Measurements from ENCODE around the gene WDCP. TPM values are rescaled to one million over a fixed set of nuclear protein-coding genes. Genes with fewer than 3 reads are reported as not detected.
A peak's percentile ranks its signal among the peaks of the same experiment; 100 is the strongest.

The WDCP gene
- total RNA-seq, 1 donor from 2014 or later: 25.9 TPM

DNA sequence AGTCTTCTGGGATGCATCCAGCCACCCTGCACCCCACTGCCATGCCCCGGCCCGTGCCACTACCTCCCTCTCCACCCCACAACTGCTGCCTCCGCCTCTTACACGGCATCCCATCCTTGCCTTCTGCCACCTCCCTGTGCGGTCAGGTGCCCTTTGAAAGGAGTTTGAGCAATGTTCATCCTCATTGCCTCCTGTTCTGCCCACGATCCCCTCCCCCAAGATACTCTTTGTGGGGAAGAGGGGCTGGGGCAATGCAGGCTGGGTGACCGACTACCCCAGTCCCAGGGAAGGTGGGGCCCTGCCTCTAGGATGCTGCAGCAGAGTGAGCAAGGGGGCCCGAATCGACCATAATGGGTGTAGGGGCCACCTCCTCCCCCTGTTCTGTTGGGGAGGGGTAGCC lies 28.9 kb downstream of the WDCP start:
- Histone ChIP-seq H3K27ac (no peak overlapping the region), H3K79me2 (ENCODE audit: low read depth) (no peaks in the 10 kb centered on the region), H3K4me1 (no peaks in the 10 kb centered on the region), H3K4me3 (no peak overlapping the region), H2AFZ (replicated peaks) (no peak overlapping the region), H3F3A (ENCODE audit: low read depth) (no peaks in the 10 kb centered on the region), H3K9me3 (ENCODE audit: low read depth) (no peaks in the 10 kb centered on the region), H3K4me2 (no peak overlapping the region), H3K9ac (peak overlapping the region; percentile 13), H3K27me3 (no peaks in the 10 kb centered on the region), H3K36me3 (no peaks in the 10 kb centered on the region), H4K20me1 (ENCODE audit: low read depth) (no peaks in the 10 kb centered on the region)
- peaks cover 6% of the 10 kb centered on the region for H3K36me3 Mint-ChIP-seq
- peaks cover 7% of the 10 kb centered on the region for H3K4me1 Mint-ChIP-seq
- peaks cover 4% of the 10 kb centered on the region for H3K27me3 Mint-ChIP-seq (ENCODE audit: insufficient read depth, low read depth)
- no peak for TF ChIP-seq EZH2 (IDR thresholded peaks at IDR 0.05)
- no peak for TF ChIP-seq EZH2phosphoT487 (IDR thresholded peaks at IDR 0.05)
- TF ChIP-seq, protein P1, sequence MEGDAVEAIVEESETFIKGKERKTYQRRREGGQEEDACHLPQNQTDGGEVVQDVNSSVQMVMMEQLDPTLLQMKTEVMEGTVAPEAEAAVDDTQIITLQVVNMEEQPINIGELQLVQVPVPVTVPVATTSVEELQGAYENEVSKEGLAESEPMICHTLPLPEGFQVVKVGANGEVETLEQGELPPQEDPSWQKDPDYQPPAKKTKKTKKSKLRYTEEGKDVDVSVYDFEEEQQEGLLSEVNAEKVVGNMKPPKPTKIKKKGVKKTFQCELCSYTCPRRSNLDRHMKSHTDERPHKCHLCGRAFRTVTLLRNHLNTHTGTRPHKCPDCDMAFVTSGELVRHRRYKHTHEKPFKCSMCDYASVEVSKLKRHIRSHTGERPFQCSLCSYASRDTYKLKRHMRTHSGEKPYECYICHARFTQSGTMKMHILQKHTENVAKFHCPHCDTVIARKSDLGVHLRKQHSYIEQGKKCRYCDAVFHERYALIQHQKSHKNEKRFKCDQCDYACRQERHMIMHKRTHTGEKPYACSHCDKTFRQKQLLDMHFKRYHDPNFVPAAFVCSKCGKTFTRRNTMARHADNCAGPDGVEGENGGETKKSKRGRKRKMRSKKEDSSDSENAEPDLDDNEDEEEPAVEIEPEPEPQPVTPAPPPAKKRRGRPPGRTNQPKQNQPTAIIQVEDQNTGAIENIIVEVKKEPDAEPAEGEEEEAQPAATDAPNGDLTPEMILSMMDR (IDR thresholded peaks at IDR 0.05): no peak
- no peak for DNase-seq (ENCODE audit: low spot score)
- no peak overlapping the region for H3K4me3 Mint-ChIP-seq
- H3K27ac Mint-ChIP-seq: no peak overlapping the region
- H3K9me3 Mint-ChIP-seq: no peaks in the 10 kb centered on the region

DNA sequence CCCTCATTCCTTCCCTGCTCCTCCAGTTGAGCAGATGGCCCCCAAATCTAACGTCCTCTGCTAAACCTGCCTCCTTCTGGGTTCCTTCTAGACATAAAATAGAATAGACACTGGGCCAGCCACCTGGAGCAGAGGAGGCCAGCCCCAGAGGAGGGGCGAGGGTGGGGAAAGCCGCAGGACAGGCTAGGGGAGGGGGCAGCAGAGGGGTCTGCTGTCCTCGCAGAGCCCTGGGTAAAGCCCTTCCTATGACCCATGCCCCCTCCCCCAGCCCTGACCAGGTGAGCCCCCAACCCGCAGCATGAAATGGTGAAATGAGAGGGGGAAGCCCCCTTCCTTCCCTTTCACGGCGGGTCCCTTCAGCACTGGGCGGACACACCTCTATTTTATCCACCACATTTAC lies 29.5 kb downstream of the WDCP start:
- peaks cover 4% of the 10 kb centered on the region for H3K27me3 Mint-ChIP-seq (ENCODE audit: insufficient read depth, low read depth)
- H3K4me3 ChIP-seq: no peak overlapping the region
- no peaks in the 10 kb centered on the region for H3K9me3 ChIP-seq (ENCODE audit: low read depth)
- no peaks in the 10 kb centered on the region for H4K20me1 ChIP-seq (ENCODE audit: low read depth)
- no peaks in the 10 kb centered on the region for H3K4me1 ChIP-seq
- peaks cover 7% of the 10 kb centered on the region for H3K4me1 Mint-ChIP-seq
- TF ChIP-seq EZH2phosphoT487 (IDR thresholded peaks at IDR 0.05) (no peak), EZH2 (IDR thresholded peaks at IDR 0.05) (no peak)
- TF ChIP-seq, protein P1 (IDR thresholded peaks at IDR 0.05): no peak
- H3K9me3 Mint-ChIP-seq: no peaks in the 10 kb centered on the region
- H3K4me2 ChIP-seq: no peak overlapping the region
- peak overlapping the region; percentile 13 for H3K9ac ChIP-seq
- no peak overlapping the region for H2AFZ ChIP-seq (replicated peaks)
- no peaks in the 10 kb centered on the region for H3F3A ChIP-seq (ENCODE audit: low read depth)
- H3K4me3 Mint-ChIP-seq: no peak overlapping the region
- no peaks in the 10 kb centered on the region for H3K36me3 ChIP-seq
- H3K36me3 Mint-ChIP-seq: peaks cover 1% of the 10 kb centered on the region
- DNase-seq (ENCODE audit: low spot score): no peak
- no peaks in the 10 kb centered on the region for H3K27me3 ChIP-seq
- no peak overlapping the region for H3K27ac ChIP-seq
- no peak overlapping the region for H3K27ac Mint-ChIP-seq
- H3K79me2 ChIP-seq (ENCODE audit: low read depth): no peaks in the 10 kb centered on the region

DNA sequence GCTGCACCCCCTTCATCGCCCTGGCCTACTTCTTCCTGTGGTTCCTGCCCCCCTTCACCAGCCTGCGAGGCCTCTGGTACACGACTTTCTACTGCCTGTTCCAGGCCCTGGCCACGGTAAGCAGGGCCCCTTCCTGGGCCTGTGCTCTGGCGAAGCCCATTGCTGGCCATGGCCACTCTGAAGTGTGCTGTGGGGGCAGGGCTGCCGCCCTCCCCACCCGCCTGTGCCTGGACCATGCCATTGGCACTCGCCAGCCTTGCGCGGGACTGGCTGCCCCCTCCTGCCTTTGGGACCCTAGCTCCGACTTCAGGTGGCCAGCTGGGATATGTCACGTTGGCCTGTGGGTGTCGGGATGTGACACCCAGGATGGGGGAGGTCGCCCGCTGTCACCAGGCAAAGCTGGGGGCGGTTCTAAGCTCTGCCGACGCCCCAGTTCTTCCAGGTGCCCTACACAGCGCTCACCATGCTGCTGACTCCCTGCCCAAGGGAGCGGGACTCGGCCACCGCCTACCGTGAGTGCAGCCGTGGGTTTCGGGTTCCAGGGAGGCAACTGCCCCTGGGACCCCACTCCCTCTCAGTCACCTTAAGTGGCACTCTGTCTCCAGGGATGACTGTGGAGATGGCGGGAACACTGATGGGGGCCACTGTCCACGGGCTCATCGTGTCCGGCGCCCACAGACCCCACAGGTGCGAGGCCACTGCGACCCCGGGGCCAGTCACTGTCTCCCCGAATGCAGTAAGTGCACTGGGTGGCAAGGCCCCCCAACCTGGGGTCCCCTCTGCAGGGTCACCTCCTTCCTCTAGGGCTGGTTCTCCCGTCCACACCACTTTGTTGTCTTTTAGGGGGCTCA lies 30.1 kb downstream of the WDCP start:
- Histone ChIP-seq H4K20me1 (ENCODE audit: low read depth) (no peaks in the 10 kb centered on the region), H3K9ac (no peak overlapping the region), H3K4me1 (no peaks in the 10 kb centered on the region), H3K27me3 (no peaks in the 10 kb centered on the region), H3K4me3 (no peak overlapping the region), H3K79me2 (ENCODE audit: low read depth) (no peaks in the 10 kb centered on the region), H2AFZ (replicated peaks) (no peak overlapping the region), H3K27ac (no peak overlapping the region), H3K36me3 (no peaks in the 10 kb centered on the region), H3K4me2 (no peak overlapping the region), H3F3A (ENCODE audit: low read depth) (no peaks in the 10 kb centered on the region), H3K9me3 (ENCODE audit: low read depth) (no peaks in the 10 kb centered on the region)
- H3K9me3 Mint-ChIP-seq: no peaks in the 10 kb centered on the region
- no peak overlapping the region for H3K4me3 Mint-ChIP-seq
- no peaks in the 10 kb centered on the region for H3K36me3 Mint-ChIP-seq
- H3K27me3 Mint-ChIP-seq (ENCODE audit: insufficient read depth, low read depth): peaks cover 4% of the 10 kb centered on the region
- TF ChIP-seq, protein P1 (IDR thresholded peaks at IDR 0.05): no peak
- no peak for TF ChIP-seq EZH2phosphoT487 (IDR thresholded peaks at IDR 0.05)
- TF ChIP-seq EZH2 (IDR thresholded peaks at IDR 0.05): no peak
- DNase-seq (ENCODE audit: low spot score): no peak
- no peak overlapping the region for H3K27ac Mint-ChIP-seq
- peaks cover 7% of the 10 kb centered on the region for H3K4me1 Mint-ChIP-seq
